Activated CD4-positive, alpha-beta T cell treated with anti-CD3 and anti-CD28 coated beads, Interleukin-2, amount 50 U/mL, for 1 hour (primary cell): ENCODE results near the gene IGBP1.
"Not testable (repeated sequence)": the region's sequence is repeated elsewhere in the genome, so short reads cannot be mapped to it uniquely, and the experiment has no call there.

Experiments
- DNase-seq: peaks from one replicate; pipeline ENCODE4 v3.0.0-alpha.2; 2020

Gene IGBP1

GRCh38 chrX:70133303-70134115 lies at the start of gene IGBP1:
TSS of gene IGBP1 (plus strand) at chrX:70133447. CDS start at chrX:70133948, 501 bp downstream.
- DNase-seq, result peak; percentile 67

DNA sequence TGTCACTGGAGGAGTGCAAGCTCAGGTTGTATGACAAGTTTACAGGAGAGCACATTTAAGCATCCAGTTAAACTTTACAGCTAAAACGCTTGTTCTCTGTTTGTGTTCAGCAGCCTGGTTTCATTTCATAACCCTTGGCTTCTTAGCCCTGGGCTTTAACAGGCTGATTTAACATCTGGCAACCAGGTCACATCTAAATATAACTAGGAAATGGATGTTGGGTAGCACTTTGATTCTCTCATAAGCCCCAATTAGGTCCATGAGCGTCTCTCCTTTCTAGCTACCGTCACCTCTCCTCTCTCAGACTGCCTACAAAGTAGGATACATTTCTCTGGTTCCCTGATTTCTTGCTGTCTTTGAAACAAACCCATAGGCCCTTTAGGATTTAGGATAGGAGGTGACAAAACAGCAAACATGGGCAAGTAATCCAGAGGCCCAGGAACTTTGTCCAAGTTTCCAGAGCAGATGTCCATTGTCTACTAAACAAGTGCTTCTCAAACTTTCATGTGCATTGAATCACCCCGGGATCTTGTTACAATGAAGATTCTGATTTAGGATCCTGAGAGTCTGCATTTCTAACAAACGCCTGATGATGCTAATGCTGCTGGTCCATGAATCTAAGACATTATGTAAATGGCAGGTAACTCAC lies 48.5 kb upstream of the IGBP1 start:
- DNase-seq, result no peak

DNA sequence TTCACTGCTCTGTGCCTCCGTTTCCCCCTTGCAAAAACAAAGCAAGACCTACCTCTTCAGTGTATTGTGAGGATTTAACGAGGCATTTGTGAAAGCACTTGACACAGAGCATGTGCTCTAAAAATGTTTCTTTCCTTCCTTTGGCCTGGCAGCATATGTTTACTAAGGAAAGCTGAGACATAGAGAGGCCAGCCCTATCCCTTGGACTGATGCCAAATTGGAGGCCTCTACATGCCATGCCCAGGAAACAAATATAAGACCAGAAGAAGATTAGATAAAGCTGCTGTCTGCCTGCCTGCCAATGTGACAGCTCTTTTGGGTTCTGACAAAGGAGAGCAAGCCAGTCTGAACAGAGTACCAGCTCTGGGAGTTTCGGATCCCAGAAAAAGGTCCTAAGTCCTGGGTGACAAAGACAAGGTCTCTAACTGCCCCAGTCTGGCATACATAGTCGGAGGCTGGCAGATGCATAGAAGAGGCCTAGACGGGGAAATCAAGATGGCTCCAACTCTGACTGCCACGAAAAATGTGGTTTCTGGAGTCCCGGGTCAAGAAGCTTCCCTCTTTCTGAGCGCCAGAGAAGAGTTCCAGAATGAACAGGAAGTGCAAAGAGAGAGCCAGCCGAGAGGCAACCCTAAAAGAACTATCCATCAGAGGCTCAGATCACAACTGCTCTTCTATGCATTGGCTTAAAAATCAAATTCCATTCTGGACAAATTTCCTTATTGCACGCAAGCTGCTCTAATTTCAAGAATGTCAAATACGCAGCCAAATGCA lies 45.2 kb upstream of the IGBP1 start:
- no peak for DNase-seq

DNA sequence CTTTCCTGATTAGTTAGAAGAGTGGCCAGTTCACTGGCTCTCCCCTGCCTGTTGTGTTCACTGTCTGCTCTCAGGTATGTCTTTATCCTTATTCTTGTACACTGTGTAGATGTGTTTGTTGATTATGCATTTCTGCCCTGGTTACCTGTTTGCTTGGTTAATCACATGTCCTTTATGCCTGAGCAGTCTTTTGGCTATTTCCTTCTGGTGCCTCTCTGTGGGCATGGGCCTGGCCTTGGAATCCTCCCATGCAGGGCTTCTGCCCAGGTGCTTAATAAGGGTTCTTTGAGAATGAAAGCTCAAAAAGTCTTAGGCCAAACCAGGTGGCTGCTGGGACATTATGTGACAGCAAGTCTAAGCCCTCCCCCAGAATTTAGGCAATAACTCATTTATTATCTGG lies 44.5 kb upstream of the IGBP1 start:
- no peak for DNase-seq

- no peak for DNase-seq
Observed at GRCh38 chrX:70089604-70090297, 43.5 kb upstream of the IGBP1 start.

- no peak for DNase-seq
Observed at GRCh38 chrX:70092247-70092646, 41.0 kb upstream of the IGBP1 start.

- DNase-seq, result no peak
Observed at GRCh38 chrX:70096052-70096451, 37.2 kb upstream of the IGBP1 start.

- no peak for DNase-seq
Observed at GRCh38 chrX:70105229-70105628, 28.0 kb upstream of the IGBP1 start.

GRCh38 chrX:70111436-70112026 lies 21.7 kb upstream of the IGBP1 start:
- not testable (repeated sequence) for DNase-seq

DNA sequence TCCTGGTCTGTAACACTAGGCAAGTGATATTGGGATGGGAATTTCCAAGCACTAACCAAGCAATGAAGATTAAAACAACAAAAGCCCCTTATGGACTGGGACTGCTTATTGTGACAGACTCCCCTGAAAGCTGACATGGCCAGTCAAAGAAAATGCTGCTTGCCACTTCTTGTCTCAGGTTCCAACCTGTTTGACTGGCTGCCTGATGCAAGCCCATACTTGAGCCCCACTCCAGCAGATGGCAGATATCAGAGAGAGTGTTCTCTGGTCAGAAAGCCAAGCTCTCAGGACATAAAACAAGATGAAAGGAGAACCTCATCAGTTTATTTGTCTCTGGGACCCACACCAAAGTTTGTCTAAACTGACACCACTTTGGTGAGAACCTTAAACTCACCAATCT lies 15.5 kb upstream of the IGBP1 start:
- DNase-seq, result no peak

DNA sequence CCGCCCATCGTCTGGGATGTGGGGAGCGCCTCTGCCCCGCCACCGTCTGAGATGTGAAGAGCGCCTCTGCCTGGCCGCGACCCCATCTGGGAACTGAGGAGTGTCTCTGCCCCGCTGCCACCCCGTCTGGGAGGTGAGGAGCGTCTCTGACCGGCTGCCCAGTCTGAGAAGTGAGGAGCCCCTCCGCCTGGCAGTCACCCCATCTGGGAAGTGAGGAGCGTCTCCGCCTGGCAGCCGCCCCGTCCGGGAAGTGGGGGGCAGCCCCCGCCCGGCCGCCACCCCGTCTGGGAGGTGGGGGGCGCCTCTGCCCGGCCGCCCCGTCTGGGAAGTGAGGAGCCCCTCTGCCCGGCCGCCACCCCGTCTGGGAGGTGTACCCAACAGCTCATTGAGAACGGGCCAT lies 10.2 kb upstream of the IGBP1 start:
- not testable (repeated sequence) for DNase-seq

DNA sequence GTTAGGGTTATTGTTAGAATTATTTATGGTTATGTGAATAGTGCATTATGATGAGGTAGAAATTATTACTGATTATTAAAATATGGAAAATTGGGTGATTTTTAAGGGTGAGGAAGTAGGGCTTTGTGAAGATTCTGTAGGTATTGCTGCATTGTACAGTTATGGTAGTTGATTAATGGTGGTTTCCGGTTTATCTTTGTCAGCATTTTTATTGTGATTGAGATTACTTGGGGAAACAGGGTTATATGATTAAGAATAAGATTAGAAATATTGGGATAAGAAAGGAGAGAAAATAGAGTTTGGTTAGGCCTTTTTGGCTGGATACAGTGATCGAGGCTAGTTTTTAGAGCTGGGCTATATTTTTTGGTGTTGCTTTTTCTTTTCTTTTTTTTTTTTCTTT lies 8.6 kb upstream of the IGBP1 start:
- DNase-seq, result no peak

DNA sequence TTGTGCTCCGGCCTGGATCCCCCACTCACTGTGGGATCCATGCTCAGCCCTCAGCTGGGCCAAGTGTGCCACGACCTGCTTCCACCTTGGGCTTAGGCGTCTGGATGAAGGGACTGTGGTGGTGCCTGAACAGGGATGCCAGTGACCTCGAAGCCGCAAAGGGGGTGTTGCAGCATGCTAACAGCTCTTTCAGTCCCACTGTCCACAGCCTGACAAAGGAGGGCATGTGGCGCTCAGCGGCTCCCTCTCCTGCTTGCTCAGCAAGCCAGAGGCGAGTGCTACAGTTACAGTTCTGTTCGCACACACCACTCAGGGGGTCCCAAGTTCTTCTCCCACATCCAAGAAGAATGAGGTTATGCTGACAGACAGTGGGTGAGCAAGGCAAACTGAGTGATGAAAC lies 5.2 kb upstream of the IGBP1 start:
- no peak for DNase-seq

GRCh38 chrX:70129816-70130215 lies 3.4 kb upstream of the IGBP1 start:
- no peak for DNase-seq

GRCh38 chrX:70132224-70132623 lies 1.0 kb upstream of the IGBP1 start:
- no peak for DNase-seq

DNA sequence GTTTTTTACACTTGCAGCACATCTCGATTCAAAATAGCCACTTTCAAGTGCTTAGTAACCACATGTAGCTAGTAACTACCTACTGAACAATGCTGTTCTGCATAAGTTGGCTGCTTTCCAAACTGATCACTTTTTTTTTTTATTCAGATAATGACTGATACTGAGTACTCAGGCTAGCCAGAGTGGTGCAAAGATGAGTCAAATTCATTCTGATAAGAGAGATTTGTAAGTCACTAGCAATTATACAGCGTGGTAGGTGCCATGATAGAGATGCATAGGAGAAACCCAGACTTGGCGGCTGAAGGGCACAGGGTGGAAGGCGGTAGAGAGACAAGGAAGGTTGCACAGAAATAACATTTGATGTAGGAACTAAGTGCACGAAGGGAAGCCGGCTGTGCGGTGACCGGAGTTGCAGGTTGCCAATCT lies 357 bp upstream of the IGBP1 start:
- DNase-seq, result no peak

DNA sequence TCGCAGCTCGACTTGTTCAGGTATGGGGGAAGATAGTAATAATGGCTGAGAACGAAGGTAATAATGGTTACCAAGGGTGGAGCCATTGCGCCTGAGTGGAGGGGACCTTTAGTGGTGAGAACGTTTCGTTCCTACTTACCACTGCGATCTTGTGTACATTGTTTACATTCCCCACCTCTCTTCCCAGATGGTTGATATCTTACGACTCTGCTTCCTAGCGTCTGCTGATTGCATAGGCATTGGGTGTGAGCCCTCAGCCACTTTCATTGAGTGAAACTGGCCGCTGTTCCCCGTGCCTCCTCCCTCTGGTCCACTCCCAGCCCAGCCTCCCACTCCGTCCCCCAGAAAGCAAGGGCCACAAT lies 850 bp downstream of the IGBP1 start:
- DNase-seq, result no peak

GRCh38 chrX:70138622-70139021 lies 5.4 kb downstream of the IGBP1 start:
- no peak for DNase-seq

DNA sequence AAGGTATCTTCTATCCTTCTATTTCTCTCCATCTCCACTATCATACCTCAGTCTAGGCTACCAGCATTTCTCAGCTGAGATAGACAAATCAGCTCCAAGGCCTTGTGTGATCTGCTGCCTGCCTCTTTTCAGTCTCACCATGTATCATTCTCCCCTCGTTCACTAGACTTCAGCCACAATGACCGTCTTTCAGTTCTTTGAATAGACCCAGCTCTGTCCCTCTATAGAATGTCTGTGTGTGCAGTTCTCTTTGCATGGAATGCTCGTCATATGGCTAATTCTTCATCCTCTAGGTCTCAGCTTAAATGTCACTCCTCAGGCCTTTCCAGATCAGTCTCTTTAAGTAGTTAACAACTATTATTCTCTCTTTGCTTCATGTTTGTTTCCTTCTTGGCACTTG lies 6.5 kb downstream of the IGBP1 start:
- no peak for DNase-seq

DNA sequence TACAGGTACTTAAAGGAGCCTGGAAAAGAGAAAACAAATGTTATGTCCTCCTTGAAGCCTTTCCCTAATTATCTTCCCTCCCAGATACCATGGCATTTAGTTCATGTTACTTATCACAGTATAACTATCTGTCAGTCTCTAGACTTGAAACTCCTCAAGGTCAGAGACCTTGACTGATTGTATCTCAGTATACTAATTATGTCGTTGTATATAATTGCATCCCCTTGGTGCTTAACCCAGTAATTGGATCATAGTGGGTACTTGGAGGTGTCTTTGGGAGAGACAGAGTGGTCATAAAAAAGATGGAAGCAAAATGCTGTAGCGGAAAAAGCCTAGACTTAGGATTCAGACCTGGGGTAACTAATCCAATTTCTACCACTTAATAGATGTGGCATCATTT lies 8.1 kb downstream of the IGBP1 start:
- DNase-seq, result no peak

DNA sequence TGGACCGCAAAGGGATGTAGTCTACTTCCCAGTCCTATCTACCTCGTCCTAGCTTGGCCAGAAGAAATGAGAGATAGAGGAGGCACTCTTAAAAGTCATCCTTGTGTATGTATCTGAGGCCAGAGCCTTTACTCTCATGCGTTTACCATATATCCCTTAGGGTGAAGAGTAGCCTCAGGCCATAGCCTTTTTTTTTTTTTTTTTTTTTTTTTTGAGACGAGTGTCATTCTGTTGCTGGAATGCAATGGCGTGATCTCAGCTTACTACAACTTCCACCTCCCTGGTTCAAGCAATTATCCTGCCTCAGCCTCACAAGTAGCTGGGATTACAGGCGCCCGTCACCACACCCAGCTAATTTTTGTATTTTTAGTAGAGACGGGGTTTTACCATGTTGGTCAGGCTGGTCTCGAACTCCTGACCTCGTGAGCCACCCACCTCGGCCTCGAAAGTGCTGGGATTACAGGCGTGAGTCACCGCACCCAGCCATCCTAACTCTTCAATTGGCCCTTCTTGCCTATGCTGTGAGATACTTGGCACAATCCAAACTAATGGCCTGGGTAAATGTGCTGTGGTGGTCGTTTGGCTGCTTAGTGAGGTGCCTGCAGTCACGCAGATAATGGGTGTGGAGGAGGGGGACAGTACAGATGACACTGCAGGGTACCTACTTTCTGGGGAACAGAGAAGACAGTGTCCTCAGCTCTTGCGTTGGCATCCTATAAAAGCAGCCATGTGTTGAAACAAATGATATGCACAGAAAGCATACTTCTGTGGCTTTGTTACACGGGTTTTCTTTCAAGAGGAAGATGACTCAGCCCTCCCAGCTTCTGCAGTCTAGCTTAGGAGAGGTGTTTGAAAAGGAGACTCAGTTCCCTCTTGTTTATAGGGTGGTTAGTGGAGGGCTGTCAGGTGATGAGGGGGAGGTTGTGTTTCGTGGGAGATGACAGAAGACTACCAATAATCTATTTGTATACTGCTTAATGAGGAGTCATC lies 33.6 kb downstream of the IGBP1 start:
- DNase-seq, result no peak
